Measurements from ENCODE around the gene IGF2BP2.

Gene IGF2BP2

GRCh38 chr3:185837414-185837813 lies 12.6 kb upstream of the IGF2BP2 start:
- no peak for DNase-seq (ENCODE audit: low read depth in 2 of 2)

DNA sequence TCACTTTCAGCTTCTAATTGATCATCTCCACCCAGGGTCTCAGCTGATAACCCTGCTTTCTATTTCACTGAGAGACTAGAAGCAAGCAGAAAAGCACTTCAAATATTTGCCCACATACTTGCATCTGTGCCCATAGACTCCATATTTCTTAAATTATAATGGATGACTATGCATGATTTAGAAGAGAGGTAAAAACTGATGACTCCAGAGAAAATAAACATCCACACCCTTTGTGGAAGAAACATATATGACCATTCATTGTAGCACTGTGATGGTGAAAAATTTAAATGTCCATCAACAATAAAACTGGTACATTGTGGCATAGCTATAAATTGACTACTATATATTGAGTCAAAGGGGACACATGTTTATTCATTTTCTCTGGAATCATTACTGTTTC lies 7.1 kb upstream of the IGF2BP2 start:
- no peak for DNase-seq (ENCODE audit: low read depth in 2 of 2)

- no peak for DNase-seq (ENCODE audit: low read depth in 2 of 2)
Observed at GRCh38 chr3:185831195-185831594, 6.4 kb upstream of the IGF2BP2 start.

- no peak for DNase-seq (ENCODE audit: low read depth in 2 of 2)
Observed at GRCh38 chr3:185830018-185830797, 5.4 kb upstream of the IGF2BP2 start.

- no peak for DNase-seq (ENCODE audit: low read depth in 2 of 2)
Observed at GRCh38 chr3:185828755-185829154, 3.9 kb upstream of the IGF2BP2 start.

- no peak for DNase-seq (ENCODE audit: low read depth in 2 of 2)
Observed at GRCh38 chr3:185827595-185828344, 2.9 kb upstream of the IGF2BP2 start.

GRCh38 chr3:185825639-185826481 lies 1.0 kb upstream of the IGF2BP2 start:
- peak in 1 of 2 experiments; percentile 34 for DNase-seq (ENCODE audit: low read depth in 2 of 2)

- DNase-seq (ENCODE audit: low read depth in 2 of 2): peak in 1 of 2 experiments; percentile 12
Observed at GRCh38 chr3:185824051-185825005, 514 bp downstream of the IGF2BP2 start.

DNA sequence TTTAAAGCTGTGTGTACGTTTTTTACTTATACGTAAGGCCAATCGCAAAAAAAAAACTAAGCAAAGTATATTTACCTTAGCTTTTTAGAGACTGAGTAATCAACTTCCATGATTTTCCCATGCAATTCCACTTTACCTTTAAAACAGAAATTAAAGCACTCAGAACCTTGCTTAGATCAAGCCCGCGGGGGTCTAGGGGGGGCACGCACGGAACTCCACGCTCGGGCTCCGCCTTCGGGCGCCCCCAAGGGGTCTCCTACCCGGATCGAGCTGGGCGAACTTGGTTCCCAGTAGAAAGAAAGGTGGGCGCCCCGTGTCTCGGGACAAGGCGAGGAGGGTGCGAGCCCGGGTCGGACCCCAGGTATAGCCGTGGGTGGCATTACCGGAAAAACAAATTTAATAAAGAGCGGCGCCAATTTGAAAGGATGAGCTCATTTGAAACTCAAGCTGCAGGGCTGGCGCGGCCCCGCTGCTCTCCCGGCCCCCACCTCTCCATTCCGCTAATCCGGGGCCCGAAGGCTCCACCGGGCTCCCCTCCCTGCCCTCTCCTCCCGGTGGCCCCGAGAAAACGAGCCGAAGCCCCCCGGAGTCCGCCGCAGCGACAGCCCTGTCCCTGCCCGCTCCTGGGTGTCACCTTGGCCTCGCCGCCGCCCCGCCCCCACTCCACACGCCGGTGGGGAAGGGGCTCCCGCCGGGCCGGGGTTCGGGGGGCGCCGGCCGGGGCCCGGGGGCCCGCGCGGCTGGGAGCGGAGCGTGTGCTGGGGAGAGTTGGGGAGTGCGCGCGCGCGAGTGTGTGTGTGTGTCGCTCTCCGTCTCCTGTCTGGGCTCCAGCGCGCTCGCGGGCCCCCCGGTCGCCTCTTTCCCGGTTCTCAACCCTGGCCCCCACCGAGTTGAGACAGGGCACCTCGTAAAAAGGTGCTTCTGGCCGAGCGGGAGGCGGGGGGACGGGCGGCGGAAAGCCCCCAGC lies 1.5 kb downstream of the IGF2BP2 start:
- DNase-seq (ENCODE audit: low read depth in 2 of 2): peak in 1 of 2 experiments; percentile 6

DNA sequence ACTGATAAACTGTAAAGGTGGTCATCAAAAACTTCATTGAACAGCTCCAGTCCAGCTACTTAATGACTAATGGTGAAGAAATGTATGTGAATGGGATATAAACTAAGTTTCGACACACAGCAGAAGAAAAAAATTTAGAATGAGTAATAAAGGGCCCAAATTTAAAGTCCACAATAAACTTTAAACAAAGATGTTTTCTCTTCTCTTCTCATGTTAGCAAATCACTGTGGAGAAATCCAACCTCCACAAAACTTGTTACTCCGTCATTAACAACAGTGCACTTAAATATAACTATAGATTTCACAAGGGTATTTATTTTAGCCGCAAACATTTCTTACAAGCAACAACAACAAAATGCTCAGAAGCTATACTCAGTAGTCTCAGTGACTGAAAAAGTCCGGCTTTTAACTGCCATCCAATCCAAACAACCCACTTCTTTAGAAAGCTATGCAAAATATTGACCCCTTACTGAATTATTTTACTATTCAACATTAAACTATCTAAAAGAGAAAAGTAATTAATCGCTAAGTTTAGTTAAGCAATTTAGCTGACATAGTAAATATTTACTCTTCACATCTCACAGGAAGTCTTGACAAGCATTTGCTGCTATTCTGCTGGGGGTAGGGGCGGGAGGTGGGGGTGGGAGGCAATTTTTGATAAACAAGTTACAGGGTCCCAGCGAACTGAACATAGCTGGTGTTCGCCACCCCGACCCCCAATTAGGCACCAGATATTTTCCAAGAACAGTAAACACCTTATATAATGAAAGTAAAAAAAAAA lies 2.4 kb downstream of the IGF2BP2 start:
- no peak for DNase-seq (ENCODE audit: low read depth in 2 of 2)

GRCh38 chr3:185820973-185821758 lies 3.7 kb downstream of the IGF2BP2 start:
- DNase-seq (ENCODE audit: low read depth in 2 of 2): no peak

GRCh38 chr3:185818267-185818875 lies 6.5 kb downstream of the IGF2BP2 start:
- no peak for DNase-seq (ENCODE audit: low read depth in 2 of 2)

- DNase-seq (ENCODE audit: low read depth in 2 of 2): no peak
Observed at GRCh38 chr3:185815391-185816282, 9.2 kb downstream of the IGF2BP2 start.

GRCh38 chr3:185813691-185814215 lies 11.1 kb downstream of the IGF2BP2 start:
- no peak for DNase-seq (ENCODE audit: low read depth in 2 of 2)

DNA sequence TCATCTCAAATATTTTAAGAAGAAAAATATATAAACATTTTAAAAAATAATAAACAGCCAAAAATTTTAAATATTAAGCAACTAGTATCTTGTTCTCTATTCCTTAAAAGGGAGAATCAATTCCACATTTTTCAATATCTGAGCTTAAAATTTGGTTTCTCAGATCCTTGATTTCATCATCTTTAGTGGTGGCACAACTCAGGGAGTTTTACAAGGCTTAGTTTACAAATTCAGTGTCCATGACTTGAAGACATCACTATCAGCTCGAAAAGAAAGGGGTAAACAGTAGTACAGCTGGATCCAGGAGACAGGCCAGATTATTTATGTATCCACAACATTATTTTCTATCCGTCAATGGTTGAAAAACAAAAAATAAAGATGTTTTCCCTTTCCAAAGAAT lies 11.6 kb downstream of the IGF2BP2 start:
- DNase-seq (ENCODE audit: low read depth in 2 of 2): no peak

DNA sequence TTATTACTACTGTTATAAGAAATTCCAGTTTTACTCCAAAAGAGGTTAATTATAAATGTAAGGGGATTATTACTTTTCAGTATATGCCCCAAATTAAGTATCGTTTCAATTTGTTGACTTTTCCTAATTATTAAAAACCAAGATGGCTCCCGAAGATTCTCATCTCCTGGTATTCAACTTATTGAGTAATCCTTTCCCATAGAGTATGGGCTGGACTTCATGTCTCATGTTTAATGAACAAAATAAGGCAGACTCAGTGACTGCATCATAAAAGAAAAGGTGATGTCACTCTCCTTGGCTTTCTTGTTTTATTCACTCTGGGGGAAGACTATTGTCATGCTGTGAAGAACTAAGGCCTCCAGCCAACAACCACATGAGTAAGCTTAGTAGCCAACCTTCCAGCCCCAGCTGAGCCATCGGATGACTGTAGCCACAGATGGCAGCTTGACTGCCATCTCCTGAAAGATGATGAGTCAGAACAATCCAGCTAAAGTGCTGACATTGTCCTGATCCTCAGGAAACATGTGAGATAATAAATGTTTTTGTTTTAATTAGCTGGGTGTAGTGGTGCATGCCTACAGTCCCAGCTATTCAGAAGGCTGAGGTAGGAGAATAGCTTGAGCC lies 17.3 kb downstream of the IGF2BP2 start:
- DNase-seq (ENCODE audit: low read depth in 2 of 2): no peak

Measured in stimulated activated CD4-positive, alpha-beta T cell treated with anti-CD3 and anti-CD28 coated beads, Interleukin-12 subunit alpha, Interleukin-12 subunit beta, amount 100 ng/mL, for 24 hours (primary cell).